HEK293 (cell line): ENCODE measurements around the gene AATF.

Source experiments
- PRDM1 ChIP-seq: fragments of 450-650 bp; formaldehyde crosslinking; IDR thresholded peaks from 2 replicates; pipeline ENCODE4; 2016; ENCODE audit warnings: missing biosample characterization, missing genetic modification characterization
- TRIM28 ChIP-seq: IDR thresholded peaks from 2 replicates; pipeline ENCODE4 v1.6.1; 2011; ENCODE audit warnings: low read length, control low read depth, borderline replicate concordance
- ZNF274 ChIP-seq, 2 experiments: fragments of 200-500 bp in 1 of 2; fragments of 450-650 bp in 1 of 2; sonication (Bioruptor generic) in 1 of 2; formaldehyde crosslinking in 1 of 2; IDR thresholded peaks; 2 replicates each; pipeline versions ENCODE4 v1.5.1 to v1.6.1; 2014 to 2016; ENCODE audit warnings: borderline replicate concordance in 1 of 2, inconsistent platforms in 1 of 2, low read length in 1 of 2, missing biosample characterization in 1 of 2, missing genetic modification characterization in 1 of 2
- ZNF660 ChIP-seq: fragments of 450-650 bp; IDR thresholded peaks from 2 replicates; pipeline ENCODE4 v1.5.1; 2018; ENCODE audit warnings: missing biosample characterization, mild to moderate bottlenecking, missing genetic modification characterization
- ZSCAN16 ChIP-seq: fragments of 450-650 bp; formaldehyde crosslinking; IDR thresholded peaks from 2 replicates; pipeline ENCODE4 v1.5.1; 2016; ENCODE audit warnings: missing biosample characterization, missing genetic modification characterization
- TF ChIP-seq, protein P1 (sequence below): fragments of 450-650 bp; formaldehyde crosslinking; IDR thresholded peaks from 2 replicates; pipeline ENCODE4 v1.5.1; 2016; ENCODE audit warnings: missing biosample characterization, missing genetic modification characterization

DNA sequence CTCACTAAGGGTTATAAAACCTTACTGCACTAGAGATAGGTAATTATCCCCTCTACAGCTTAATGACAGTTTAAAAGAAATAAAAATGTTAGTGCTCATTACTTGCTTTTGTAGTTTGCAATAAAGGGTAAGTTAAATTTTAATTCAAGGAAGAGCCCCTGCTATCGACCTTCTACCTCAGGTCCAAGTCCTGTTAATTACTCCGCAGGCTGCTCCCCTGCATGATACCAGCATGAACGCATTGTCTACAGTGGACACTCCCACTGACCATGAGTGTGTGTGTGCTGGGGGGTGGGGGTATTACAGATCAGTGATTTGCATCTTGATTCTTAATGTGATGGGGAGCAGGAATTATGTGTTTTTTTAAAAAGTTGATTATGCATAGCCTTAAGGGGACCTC is 103.1 kb downstream of the AATF start:
- TF ChIP-seq ZNF660: no peak
- no peak for TF ChIP-seq TRIM28
- TF ChIP-seq PRDM1: no peak
- TF ChIP-seq, protein P1, sequence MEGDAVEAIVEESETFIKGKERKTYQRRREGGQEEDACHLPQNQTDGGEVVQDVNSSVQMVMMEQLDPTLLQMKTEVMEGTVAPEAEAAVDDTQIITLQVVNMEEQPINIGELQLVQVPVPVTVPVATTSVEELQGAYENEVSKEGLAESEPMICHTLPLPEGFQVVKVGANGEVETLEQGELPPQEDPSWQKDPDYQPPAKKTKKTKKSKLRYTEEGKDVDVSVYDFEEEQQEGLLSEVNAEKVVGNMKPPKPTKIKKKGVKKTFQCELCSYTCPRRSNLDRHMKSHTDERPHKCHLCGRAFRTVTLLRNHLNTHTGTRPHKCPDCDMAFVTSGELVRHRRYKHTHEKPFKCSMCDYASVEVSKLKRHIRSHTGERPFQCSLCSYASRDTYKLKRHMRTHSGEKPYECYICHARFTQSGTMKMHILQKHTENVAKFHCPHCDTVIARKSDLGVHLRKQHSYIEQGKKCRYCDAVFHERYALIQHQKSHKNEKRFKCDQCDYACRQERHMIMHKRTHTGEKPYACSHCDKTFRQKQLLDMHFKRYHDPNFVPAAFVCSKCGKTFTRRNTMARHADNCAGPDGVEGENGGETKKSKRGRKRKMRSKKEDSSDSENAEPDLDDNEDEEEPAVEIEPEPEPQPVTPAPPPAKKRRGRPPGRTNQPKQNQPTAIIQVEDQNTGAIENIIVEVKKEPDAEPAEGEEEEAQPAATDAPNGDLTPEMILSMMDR: no peak
- TF ChIP-seq ZNF274 (IDR thresholded peaks at IDR 0.05; ENCODE audit: low read length): no peak
- TF ChIP-seq ZNF274 (tag by site-specific recombination; IDR thresholded peaks at IDR 0.05; ENCODE audit: borderline replicate concordance): no peak
- no peak for TF ChIP-seq ZSCAN16 (tag by site-specific recombination)
